Loucy (cell line): Measurements from ENCODE around the gene STX5.
"Not testable (repeated sequence)": the region's sequence is repeated elsewhere in the genome, so short reads cannot be mapped to it uniquely, and the experiment has no call there.

ENCODE experiments used
- H2AFZ ChIP-seq: fragments of 200-600 bp; sonication (generic); 2 replicates; pipeline ENCODE4 v1.6.0; 2016; ENCODE audit warnings: antibody characterized with exemption, mild to moderate bottlenecking, low read length, moderate library complexity
- H3F3A ChIP-seq: fragments of 200-600 bp; 2 replicates; pipeline ENCODE4 v1.6.0; 2016; ENCODE audit warnings: antibody characterized with exemption, low read depth, mild to moderate bottlenecking
- H3K27me3 ChIP-seq: fragments of 200-600 bp; sonication (generic); 2 replicates; pipeline ENCODE4 v1.6.1; 2014; ENCODE audit warnings: low read length, mild to moderate bottlenecking; ENCODE audit not compliant: insufficient read depth, poor library complexity, severe bottlenecking
- H3K36me3 ChIP-seq: fragments of 200-600 bp; sonication (generic); 2 replicates; pipeline ENCODE4 v1.6.1; 2016; ENCODE audit warnings: low read length; ENCODE audit not compliant: insufficient read depth
- H3K4me1 ChIP-seq: fragments of 200-600 bp; sonication (generic); 2 replicates; pipeline ENCODE4 v1.5.1; 2014; ENCODE audit warnings: low read length, mild to moderate bottlenecking; ENCODE audit not compliant: insufficient read depth, poor library complexity, severe bottlenecking
- H3K4me2 ChIP-seq: fragments of 200-600 bp; sonication (generic); 2 replicates; pipeline ENCODE4 v1.6.0; 2014; ENCODE audit warnings: antibody characterized with exemption, low read length, low read depth, mild to moderate bottlenecking; ENCODE audit not compliant: poor library complexity, severe bottlenecking
- H3K4me3 ChIP-seq: fragments of 200-600 bp; sonication (generic); 2 replicates; pipeline ENCODE4 v1.5.1; 2014; ENCODE audit warnings: low read length, mild to moderate bottlenecking, mixed read lengths; ENCODE audit not compliant: poor library complexity, severe bottlenecking
- H3K79me2 ChIP-seq: fragments of 200-600 bp; sonication (generic); 2 replicates; pipeline ENCODE4 v1.6.1; 2014; ENCODE audit warnings: low read length; ENCODE audit not compliant: insufficient read depth
- H3K9ac ChIP-seq: fragments of 200-600 bp; sonication (generic); 2 replicates; pipeline ENCODE4 v1.6.0; 2014; ENCODE audit warnings: mild to moderate bottlenecking, low read depth, low read length, moderate library complexity; ENCODE audit not compliant: poor library complexity, severe bottlenecking
- H3K9me2 ChIP-seq: fragments of 200-600 bp; sonication (generic); replicated peaks from 2 replicates; pipeline ENCODE4 v1.6.1; 2016; ENCODE audit warnings: low read depth, low read length, mixed read lengths
- H3K9me3 ChIP-seq: fragments of 200-600 bp; sonication (generic); 2 replicates; pipeline ENCODE4 v1.6.1; 2014; ENCODE audit warnings: mild to moderate bottlenecking, antibody characterized with exemption, low read length, low read depth; ENCODE audit not compliant: insufficient read depth
- H4K20me1 ChIP-seq: fragments of 200-600 bp; sonication (generic); 2 replicates; pipeline ENCODE4 v1.6.0; 2014; ENCODE audit warnings: antibody characterized with exemption, low read length, mild to moderate bottlenecking; ENCODE audit not compliant: insufficient read depth, poor library complexity, severe bottlenecking
- EZH2phosphoT487 ChIP-seq: fragments of 200-600 bp; IDR thresholded peaks from 2 replicates; pipeline ENCODE4 v1.6.1; 2018; ENCODE audit warnings: antibody characterized with exemption, mild to moderate bottlenecking, moderate library complexity, borderline replicate concordance
- TF ChIP-seq, protein P1 (sequence below): fragments of 200-600 bp; sonication (generic); conservative IDR thresholded peaks from 2 replicates; pipeline ENCODE4 v1.5.1; 2014; ENCODE audit warnings: mild to moderate bottlenecking, antibody characterized with exemption, low read length

The STX5 gene

DNA sequence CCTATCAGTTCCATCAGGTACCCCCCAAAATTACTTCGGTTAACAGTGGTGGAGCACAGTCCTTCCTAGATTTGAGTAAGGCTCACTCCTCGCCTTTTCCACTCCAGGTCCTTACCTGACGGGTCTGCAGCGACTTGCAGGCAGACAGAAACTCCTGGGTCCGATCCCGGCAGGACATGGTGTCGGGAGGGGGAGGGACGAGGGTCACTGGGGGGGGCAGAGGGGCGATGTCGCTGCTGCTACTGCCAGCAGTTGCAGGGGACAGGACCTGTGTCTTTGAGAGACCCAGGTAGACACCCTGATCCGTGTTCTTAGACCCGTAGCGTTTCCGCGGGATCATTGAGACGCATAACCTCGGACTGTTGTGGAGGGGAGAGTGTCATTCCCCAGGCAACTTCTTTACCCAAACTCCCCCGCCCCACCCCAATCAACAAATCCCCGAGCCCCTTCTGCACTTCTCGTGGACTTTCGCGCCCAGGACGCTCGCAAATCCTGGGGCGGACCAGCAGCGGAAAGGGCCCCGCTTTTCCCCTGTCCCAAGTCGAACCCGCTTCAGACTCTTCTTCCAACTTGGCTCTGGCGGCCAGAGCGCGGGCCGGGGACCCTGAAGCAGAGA is 839 bp downstream of the STX5 start:
- no peaks in the 10 kb centered on the region for H3F3A ChIP-seq
- H3K4me3 ChIP-seq = peak overlapping the region; percentile 93
- H3K9me3 ChIP-seq = no peaks in the 10 kb centered on the region
- peak overlapping the region; percentile 80 for H3K9ac ChIP-seq
- H3K4me2 ChIP-seq = peak overlapping the region; percentile 80
- no peak for TF ChIP-seq EZH2phosphoT487
- TF ChIP-seq, protein P1, sequence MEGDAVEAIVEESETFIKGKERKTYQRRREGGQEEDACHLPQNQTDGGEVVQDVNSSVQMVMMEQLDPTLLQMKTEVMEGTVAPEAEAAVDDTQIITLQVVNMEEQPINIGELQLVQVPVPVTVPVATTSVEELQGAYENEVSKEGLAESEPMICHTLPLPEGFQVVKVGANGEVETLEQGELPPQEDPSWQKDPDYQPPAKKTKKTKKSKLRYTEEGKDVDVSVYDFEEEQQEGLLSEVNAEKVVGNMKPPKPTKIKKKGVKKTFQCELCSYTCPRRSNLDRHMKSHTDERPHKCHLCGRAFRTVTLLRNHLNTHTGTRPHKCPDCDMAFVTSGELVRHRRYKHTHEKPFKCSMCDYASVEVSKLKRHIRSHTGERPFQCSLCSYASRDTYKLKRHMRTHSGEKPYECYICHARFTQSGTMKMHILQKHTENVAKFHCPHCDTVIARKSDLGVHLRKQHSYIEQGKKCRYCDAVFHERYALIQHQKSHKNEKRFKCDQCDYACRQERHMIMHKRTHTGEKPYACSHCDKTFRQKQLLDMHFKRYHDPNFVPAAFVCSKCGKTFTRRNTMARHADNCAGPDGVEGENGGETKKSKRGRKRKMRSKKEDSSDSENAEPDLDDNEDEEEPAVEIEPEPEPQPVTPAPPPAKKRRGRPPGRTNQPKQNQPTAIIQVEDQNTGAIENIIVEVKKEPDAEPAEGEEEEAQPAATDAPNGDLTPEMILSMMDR = no peak
- H4K20me1 ChIP-seq = peaks cover 8% of the 10 kb centered on the region
- H3K79me2 ChIP-seq = peaks cover 44% of the 10 kb centered on the region
- no peaks in the 10 kb centered on the region for H3K9me2 ChIP-seq
- peaks cover 17% of the 10 kb centered on the region; the same call in 1 of the 2 replicates for H3K36me3 ChIP-seq
- peak overlapping the region; percentile 76; the same call in 1 of the 2 replicates for H2AFZ ChIP-seq
- no peaks in the 10 kb centered on the region for H3K27me3 ChIP-seq
- H3K4me1 ChIP-seq = peaks cover 14% of the 10 kb centered on the region

DNA sequence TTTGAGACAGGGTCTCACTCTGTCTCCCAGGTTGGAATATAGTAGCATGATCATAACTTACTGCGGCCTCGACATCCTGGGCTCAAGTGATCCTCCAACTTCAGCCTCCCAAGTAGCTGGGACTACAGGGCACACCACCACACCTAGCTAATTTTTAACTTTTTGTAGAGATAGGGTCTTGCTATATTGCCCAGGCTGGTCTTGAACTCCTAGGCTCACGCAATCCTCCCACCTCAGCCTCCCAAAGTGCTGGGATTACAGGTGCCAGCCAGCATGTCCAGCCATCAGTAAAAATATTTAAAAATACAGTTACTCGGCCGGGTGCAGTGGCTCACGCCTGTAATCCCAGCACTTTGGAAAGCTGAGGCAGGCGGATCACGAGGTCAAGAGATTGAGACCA is 3.7 kb downstream of the STX5 start:
- H3K4me1 ChIP-seq = peaks cover 14% of the 10 kb centered on the region
- H3K27me3 ChIP-seq, H2AFZ ChIP-seq, H3K9me2 ChIP-seq, H3K9me3 ChIP-seq, H4K20me1 ChIP-seq, H3K4me3 ChIP-seq, H3K4me2 ChIP-seq, H3F3A ChIP-seq, H3K9ac ChIP-seq: not testable (repeated sequence)
- peaks cover 31% of the 10 kb centered on the region; the same call in 1 of the 2 replicates for H3K36me3 ChIP-seq
- H3K79me2 ChIP-seq = peaks cover 33% of the 10 kb centered on the region

DNA sequence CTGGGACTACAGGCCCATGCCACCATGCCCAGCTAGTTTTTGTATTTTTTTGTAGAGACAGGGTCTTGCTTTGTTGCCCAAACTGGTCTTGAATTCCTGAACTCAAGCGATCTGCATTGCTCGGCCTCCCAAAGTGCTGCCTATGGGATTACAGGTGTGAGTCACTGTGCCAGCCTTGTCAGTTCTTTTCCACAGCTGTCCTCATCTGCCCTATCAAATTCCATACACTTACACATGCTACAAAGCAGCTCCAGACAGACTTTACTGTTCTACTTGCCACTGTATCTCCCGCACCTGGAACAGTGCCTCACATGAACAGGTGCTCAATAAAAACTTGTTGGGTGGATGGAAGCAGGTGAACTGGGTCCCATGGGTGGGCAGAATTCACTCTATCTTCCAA is 8.2 kb downstream of the STX5 start:
- TF ChIP-seq EZH2phosphoT487 = no peak
- TF ChIP-seq, protein P1 = no peak
- Histone ChIP-seq H3K4me2 (no peak overlapping the region), H2AFZ (no peak overlapping the region), H3K27me3 (no peaks in the 10 kb centered on the region), H3K9ac (no peak overlapping the region), H3K9me2 (no peaks in the 10 kb centered on the region), H3K9me3 (no peaks in the 10 kb centered on the region), H3K4me3 (no peak overlapping the region), H3K79me2 (peaks cover 11% of the 10 kb centered on the region; the same call in 1 of the 2 replicates), H3K36me3 (peaks cover 40% of the 10 kb centered on the region; the same call in 1 of the 2 replicates), H4K20me1 (no peaks in the 10 kb centered on the region), H3F3A (no peaks in the 10 kb centered on the region), H3K4me1 (no peaks in the 10 kb centered on the region)

DNA sequence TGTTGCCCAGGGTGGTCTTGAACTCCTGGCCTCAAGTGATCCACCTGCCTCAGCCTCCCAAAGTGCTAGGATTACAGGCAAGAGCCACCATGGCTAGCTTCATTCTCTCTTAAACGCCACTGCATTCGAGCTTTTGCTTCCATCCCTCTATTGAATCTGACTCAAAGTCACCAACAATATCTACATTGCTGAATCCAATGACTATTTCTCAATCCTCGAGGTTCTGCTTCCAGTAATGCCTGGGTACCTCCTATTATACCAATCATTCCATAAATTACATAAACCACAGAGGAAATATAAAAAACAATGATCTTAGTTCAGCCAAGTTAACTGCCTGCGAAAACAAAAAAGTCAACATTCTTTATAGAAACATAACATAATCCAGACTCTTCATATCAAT is 14.7 kb downstream of the STX5 start:
- Histone ChIP-seq H3K4me2 (no peak overlapping the region), H3K9ac (no peak overlapping the region), H3K9me2 (no peaks in the 10 kb centered on the region), H3K79me2 (no peaks in the 10 kb centered on the region), H3K36me3 (no peaks in the 10 kb centered on the region; the same call in 1 of the 2 replicates), H3K9me3 (no peaks in the 10 kb centered on the region), H3F3A (no peaks in the 10 kb centered on the region), H4K20me1 (no peaks in the 10 kb centered on the region), H3K4me1 (no peaks in the 10 kb centered on the region), H3K27me3 (no peaks in the 10 kb centered on the region), H2AFZ (no peak overlapping the region), H3K4me3 (no peak overlapping the region)
- TF ChIP-seq EZH2phosphoT487 = no peak
- TF ChIP-seq, protein P1 = no peak
